HG02571 (cell line): ENCODE results near the gene LYG1.
"Not testable (repeated sequence)": the region's sequence is repeated elsewhere in the genome, so short reads cannot be mapped to it uniquely, and the experiment has no call there.

Source experiments
- ATAC-seq: cut with Tn5 transposase; IDR thresholded peaks from one replicate; pipeline ENCODE4 v1.9.1; 2021; ENCODE audit warnings: mild to moderate bottlenecking, moderate library complexity; ENCODE audit not compliant: unreplicated experiment

LYG1 gene

GRCh38 chr2:99278195-99278765 lies 22.7 kb downstream of the LYG1 start:
- not testable (repeated sequence) for ATAC-seq

- no peak for ATAC-seq
Measured at GRCh38 chr2:99275882-99276281, 25.1 kb downstream of the LYG1 start.

DNA sequence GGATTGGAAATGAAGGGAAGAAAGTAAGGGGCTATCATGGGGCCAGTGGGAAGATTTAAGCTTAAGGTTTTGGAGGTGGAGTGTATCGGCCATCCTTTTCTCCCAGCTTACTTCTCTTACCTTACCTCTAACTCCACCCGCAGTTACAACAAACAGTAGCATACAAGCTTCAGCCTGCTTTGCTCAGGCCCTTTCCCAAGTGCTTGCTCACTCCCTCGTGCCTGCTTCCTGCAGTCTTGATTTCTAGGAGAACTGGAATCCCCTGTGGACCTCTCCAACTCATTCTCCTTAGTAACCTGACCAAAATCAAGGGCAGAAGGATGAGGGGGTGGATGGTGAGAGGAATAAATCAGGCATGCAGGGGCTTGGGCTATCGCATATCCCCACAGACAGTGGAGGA lies 39.8 kb downstream of the LYG1 start:
- no peak for ATAC-seq

DNA sequence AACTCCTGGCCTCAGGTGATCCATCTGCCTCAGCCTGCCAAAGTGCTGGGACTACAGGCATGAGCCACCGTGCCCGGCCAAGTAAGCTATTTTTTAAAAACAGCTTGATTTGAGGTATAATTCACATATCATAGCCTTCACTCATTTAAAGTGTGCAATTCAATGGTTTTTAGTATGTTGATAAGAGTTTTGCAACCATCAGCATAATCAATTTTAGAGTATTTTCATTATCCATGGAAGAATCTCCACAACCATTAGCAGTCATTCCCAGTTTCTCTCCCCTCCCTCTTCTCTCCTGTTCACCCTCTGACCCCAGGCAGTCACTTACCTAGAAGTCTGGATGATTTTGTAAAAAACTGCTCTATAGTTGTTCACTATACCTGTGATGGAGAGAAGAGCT lies 40.8 kb downstream of the LYG1 start:
- no peak for ATAC-seq

GRCh38 chr2:99259465-99259864 lies 41.5 kb downstream of the LYG1 start:
- ATAC-seq: no peak

GRCh38 chr2:99256677-99257076 lies 44.3 kb downstream of the LYG1 start:
- no peak for ATAC-seq

- ATAC-seq: no peak
Measured at GRCh38 chr2:99255491-99256318, 45.3 kb downstream of the LYG1 start, which contains the start of gene LYG2. LYG2 (minus strand) TSS chr2:99255666; CDS start chr2:99254260, 1,406 bp downstream.

GRCh38 chr2:99249951-99250350 lies 51.0 kb downstream of the LYG1 start:
- ATAC-seq: no peak

DNA sequence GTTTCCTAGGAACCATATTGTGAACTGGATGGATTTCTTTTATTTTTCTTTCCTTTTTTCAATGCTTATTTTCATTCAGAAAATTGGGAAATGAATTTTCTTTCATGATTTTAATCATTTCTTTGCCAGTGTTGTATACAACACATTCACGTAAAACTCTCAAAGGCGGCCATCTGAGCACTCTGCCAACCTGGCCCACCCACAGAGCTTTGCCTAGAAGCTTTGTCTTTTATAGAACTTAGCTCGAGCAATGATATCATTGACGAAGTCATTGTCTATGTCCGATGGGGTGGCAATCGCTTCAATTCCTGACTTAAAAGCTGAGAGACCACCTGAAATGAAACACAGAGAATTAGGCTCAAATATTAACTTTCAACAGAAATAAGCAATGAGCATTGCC lies 58.8 kb downstream of the LYG1 start:
- ATAC-seq: no peak

DNA sequence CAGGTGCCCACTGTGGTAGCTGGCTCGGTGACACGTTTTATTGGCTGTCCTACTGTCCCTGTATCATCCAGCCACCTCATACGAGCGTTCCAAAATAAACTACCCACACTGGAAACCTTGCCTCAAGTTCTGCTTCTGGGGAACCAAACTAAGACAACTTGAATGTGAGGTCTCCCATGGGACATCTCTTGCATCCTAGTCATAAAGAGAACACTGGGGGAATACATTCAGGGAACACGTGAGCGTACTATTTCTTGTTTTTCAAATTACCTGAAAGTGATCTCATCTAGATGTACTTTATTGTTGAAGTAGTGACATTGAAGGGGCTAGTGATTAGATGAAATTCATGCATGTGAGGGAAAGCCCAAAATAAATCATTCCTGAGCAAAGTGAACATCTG lies 60.6 kb downstream of the LYG1 start:
- ATAC-seq: no peak

- ATAC-seq: no peak
Measured at GRCh38 chr2:99238599-99238998, 62.4 kb downstream of the LYG1 start.
